Measurements from ENCODE around the gene LIAS.

Gene LIAS

GRCh38 chr4:39464886-39465501 lies 6.1 kb downstream of the LIAS start:
- Histone ChIP-seq H3K36me3 (peaks cover 36% of the 10 kb centered on the region), H3K27me3 (no peaks in the 10 kb centered on the region), H3K4me1 (peaks cover 4% of the 10 kb centered on the region), H3K9me3 (no peaks in the 10 kb centered on the region), H3K4me3 (ENCODE audit: low read depth, low read length) (no peak overlapping the region)
- peak; percentile 35 for TF ChIP-seq CTCF (IDR thresholded peaks at IDR 0.05; ENCODE audit: low read depth, low read length)
- peak; percentile 78 for DNase-seq

DNA sequence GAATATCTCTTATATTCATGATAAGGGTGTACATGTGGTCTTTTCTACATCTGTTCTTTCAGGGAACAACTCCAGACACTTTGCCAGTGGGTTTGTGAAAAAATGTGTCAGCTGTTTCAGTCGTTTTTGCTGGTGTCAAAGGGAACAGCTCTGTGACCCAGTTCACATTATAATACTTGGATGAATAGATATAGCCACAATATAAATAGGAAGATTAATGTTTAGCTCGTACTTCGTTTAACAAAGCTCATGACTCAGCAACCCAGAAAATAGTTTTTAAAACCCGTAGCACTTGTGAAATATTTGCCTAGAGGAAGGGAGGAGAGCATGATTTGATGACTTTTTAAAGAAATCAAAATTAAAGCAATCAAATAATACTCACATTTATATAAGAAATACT lies 7.9 kb downstream of the LIAS start:
- Histone ChIP-seq H3K9me3 (no peaks in the 10 kb centered on the region), H3K4me1 (peaks cover 4% of the 10 kb centered on the region), H3K36me3 (peaks cover 45% of the 10 kb centered on the region), H3K4me3 (ENCODE audit: low read depth, low read length) (no peak overlapping the region), H3K27me3 (no peaks in the 10 kb centered on the region)
- TF ChIP-seq CTCF (IDR thresholded peaks at IDR 0.05; ENCODE audit: low read depth, low read length) = no peak
- no peak for DNase-seq

- no peak overlapping the region for H3K4me3 ChIP-seq (ENCODE audit: low read depth, low read length)
- H3K4me1 ChIP-seq = peaks cover 4% of the 10 kb centered on the region
- H3K9me3 ChIP-seq = no peaks in the 10 kb centered on the region
- DNase-seq = no peak
- peaks cover 52% of the 10 kb centered on the region for H3K36me3 ChIP-seq
- TF ChIP-seq CTCF (IDR thresholded peaks at IDR 0.05; ENCODE audit: low read depth, low read length) = no peak
- no peaks in the 10 kb centered on the region for H3K27me3 ChIP-seq
Observed at GRCh38 chr4:39467464-39467863, 8.6 kb downstream of the LIAS start.

- Histone ChIP-seq H3K4me3 (ENCODE audit: low read depth, low read length) (no peak overlapping the region), H3K9me3 (no peaks in the 10 kb centered on the region), H3K36me3 (peaks cover 43% of the 10 kb centered on the region), H3K27me3 (no peaks in the 10 kb centered on the region), H3K4me1 (peaks cover 4% of the 10 kb centered on the region)
- DNase-seq = peak; percentile 63
- TF ChIP-seq CTCF (IDR thresholded peaks at IDR 0.05; ENCODE audit: low read depth, low read length) = peak; percentile 93
Observed at GRCh38 chr4:39469429-39470077, 10.7 kb downstream of the LIAS start.

DNA sequence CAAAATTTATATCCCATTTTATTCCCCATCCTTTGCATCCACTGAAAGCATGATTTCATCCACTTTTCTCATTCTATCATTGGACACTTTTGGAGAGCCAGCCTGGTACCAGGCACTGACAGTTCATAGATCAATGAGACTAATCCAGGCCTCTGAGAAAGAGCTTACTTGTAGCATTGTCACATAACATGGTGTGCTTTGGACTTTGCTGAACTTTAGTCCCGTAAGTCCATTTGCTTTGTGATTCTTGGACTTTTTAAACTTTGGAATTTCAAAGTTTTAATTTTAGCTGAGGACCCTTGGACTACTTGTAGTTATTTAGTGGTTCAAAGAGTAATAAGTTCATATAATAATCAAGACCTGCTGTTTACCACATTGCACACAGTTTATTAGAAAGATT lies 11.5 kb downstream of the LIAS start:
- Histone ChIP-seq H3K36me3 (peaks cover 41% of the 10 kb centered on the region), H3K4me1 (peaks cover 4% of the 10 kb centered on the region), H3K9me3 (no peaks in the 10 kb centered on the region), H3K27me3 (no peaks in the 10 kb centered on the region), H3K4me3 (ENCODE audit: low read depth, low read length) (no peak overlapping the region)
- no peak for TF ChIP-seq CTCF (IDR thresholded peaks at IDR 0.05; ENCODE audit: low read depth, low read length)
- DNase-seq = no peak

- no peak for TF ChIP-seq CTCF (IDR thresholded peaks at IDR 0.05; ENCODE audit: low read depth, low read length)
- no peaks in the 10 kb centered on the region for H3K27me3 ChIP-seq
- H3K9me3 ChIP-seq = no peaks in the 10 kb centered on the region
- no peak overlapping the region for H3K4me3 ChIP-seq (ENCODE audit: low read depth, low read length)
- no peak for DNase-seq
- H3K4me1 ChIP-seq = peaks cover 6% of the 10 kb centered on the region
- peaks cover 37% of the 10 kb centered on the region for H3K36me3 ChIP-seq
Observed at GRCh38 chr4:39472396-39472795, 13.5 kb downstream of the LIAS start.
